Activated CD4-positive, alpha-beta T cell treated with anti-CD3 and anti-CD28 coated beads for 48 hours (primary cell): Measurements from ENCODE around the gene ENHO.
"Not testable (repeated sequence)": the region's sequence is repeated elsewhere in the genome, so short reads cannot be mapped to it uniquely, and the experiment has no call there.

Source experiments
- DNase-seq: peaks from one replicate; pipeline ENCODE4 v3.0.0-alpha.2; 2020

ENHO gene

DNA sequence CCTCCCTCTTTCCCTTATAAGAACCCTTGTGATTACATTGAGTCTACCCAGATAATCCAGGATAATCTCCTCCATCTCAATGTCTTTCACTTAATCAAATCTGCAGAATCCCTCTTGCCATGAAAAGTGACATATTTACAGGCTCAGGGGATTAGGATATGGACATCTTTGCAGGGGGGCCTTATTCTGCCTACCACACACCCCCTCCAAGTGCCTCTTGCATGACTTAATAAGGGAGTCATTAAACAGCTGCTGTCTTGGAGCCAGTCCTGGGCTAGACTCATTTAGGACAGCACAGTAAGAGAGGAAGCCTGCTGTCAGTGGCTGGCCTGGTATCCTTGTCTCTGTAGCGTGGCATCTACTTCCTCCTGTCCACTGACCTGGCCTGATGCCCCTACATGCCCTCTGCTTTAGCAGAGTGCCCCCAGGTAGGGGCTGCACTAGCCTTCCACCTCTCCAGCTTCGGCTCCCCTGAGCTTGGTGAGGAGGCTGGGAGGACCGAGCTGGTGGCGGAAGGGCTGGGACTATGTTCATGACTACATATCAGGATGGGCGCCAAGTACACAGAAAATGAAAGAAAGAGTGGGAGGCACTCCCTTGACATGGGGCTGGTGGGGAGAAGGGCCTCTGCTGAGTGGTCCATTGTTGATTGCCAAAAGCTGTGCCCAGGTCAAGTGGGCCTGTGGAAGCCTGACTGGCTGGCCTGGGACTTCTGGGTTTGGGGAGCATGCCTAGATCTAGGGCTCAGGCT lies 17.2 kb downstream of the ENHO start:
- no peak for DNase-seq

DNA sequence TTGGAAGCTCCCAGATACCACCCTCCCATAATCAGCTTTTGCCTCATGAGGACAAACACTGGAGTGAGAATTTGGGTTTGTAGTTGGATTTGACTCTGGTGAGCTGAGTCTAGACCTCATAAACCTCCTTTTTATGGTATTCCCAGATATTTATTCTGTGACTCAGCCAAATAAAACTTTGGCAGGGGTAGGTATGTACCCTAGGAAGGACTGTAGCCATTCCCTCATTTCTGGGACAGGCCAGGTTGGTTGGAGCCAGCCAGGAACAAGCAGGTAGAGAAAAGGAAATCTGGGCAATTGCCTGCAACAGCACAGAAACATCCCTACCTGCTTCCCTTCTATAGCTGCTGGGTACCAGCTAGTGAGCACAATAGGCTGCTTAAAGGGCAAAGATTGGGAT lies 19.4 kb downstream of the ENHO start:
- DNase-seq, result no peak

DNA sequence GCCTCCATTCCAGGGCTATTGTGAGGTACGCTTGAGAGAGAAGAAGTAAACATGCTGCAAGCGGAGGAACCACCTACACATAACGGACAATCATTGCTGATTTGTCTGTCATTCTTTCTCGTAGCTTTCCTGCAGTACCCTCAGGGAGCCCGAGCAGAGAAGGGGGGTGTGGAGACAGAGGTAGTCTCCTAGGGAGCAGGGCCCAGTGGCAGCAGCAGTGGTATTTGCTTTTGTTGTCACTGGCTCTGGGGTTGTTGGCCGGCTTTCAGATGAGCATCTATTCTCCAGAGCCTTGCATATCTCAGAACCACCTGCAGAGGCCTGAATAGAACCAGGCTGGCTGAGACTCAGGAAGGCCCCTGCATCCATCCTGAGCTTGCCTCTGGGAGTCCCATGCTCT lies 19.9 kb downstream of the ENHO start:
- no peak for DNase-seq

DNA sequence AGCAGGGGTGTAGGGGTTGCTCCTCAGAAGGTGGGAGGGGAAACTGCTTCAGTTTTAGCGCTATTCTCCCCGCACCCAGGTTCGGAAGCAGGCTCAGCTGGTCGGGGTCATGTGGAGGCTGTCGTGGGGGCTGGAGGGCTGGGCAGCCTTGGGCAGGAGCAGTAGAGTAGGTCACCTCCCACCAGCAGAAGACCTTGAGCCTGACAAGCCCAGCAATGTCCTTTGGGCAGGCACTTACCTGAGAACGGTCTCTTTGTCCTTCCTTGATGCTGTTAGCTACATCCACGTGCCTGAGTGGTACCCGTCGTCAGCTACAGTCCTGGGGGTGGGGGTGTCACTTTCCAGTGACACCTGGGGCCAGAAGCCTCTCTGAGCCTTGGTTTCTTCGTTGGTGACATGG lies 20.3 kb downstream of the ENHO start:
- no peak for DNase-seq

DNA sequence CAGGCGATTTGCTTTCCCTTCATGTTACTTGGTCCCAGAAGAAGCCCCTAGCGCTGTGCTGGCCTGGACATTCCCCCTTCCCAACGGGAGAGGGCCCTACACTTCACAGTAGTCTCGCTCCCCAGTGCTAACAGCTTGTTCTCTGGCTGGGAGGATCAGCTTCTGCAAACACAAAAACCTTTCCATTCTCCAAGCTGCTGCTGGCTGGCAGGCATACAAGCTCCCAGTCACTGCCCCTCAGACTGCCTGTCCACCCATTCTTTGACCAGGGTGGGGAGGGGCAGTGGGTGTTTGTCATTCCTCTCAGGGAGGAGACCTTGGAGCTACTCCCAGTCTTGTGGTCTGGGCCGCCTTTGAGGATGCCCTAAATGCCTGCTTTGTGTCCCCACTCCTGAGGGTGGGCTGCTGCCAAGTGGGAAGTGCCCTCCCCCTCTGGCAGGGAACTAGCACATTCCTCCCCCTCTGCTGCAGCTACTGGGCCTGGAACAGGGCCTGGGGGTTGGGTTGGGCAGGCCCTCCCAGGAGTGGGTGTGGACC lies 20.8 kb downstream of the ENHO start:
- DNase-seq, result no peak

DNA sequence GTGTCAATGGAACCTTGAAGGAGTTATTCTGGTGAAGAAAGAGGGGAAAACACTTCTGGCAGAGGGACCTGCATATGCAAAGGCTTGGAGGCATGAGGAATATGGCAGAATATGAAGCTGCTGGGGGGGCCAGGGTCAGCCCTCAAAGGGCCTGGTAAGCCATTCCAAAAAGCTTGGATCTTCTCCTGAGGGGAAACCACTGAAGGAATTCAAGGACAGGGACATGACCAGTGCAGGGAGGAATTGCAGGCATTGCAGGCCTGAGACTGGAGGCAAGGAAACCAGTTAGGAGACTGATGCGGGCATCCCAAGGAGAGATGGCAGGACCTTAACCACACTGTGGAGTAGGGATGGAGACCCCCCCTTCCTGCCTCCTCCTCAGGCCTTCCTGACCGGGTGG lies 21.4 kb downstream of the ENHO start:
- DNase-seq, result no peak

DNA sequence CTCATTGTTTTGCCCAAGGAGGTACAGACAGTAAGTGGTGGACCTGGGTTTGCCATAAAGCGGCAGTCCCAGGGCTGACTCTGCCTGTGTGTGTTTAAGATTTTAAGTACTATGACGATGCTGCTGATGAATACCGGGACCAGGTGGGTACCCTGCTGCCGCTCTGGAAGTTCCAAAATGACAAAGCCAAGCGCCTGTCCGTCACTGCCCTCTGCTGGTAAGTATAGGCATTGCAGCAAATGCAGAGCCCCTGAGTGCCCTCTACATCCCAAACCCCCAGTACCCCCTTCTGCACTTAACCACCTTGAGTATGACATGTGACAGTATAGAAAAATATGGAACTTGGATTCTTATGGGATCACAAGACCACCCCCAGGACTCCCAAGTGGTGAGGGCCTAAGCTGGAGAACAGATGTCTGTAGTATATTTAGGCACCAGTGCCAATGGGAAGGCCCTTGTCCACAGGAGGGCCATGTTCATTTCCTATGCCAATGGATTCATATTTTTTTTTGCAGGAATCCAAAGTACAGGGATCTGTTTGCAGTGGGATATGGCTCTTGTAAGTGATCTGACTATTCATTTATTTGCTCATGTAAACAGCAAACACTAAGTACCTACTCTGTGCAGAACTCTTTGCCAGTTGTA lies 22.0 kb downstream of the ENHO start:
- DNase-seq, result peak; percentile 87

DNA sequence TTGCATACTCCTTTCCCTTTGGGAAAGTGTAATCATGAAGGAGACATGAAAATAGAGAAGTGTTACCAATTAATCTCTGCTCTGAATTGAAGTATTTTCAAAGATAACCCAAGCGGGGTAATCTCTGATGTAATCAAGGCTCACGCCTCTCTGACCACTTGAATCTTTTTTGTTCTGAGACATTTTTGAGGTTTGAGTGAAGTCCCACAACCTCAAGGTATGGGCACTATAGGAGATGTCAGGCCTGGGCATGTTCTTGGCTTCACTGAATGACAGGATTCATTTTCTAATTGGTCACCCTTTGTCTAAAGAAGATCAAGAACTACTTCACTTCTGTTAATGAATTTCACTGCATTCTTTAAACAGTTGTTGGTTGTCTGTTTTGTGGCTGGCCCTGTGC lies 23.7 kb downstream of the ENHO start:
- no peak for DNase-seq

DNA sequence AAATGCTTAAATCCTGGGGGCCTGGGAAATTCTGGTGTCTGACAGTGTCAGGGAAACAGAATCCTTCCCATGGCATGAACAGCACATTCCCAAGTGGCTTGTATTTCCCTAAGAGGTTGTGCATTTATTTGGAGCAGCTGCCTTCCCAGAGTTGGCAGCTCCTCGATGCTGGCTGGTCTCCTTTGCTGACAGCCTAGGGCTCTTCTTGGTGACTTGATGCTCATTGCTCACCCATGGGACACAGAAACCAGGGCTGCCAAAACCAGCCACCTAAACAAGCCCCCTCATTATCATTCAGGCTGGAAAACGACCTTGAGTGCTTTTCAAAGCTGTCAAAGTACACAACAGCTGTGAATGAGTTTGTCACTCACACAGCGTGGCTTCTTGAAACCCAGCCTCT lies 24.2 kb downstream of the ENHO start:
- no peak for DNase-seq

DNA sequence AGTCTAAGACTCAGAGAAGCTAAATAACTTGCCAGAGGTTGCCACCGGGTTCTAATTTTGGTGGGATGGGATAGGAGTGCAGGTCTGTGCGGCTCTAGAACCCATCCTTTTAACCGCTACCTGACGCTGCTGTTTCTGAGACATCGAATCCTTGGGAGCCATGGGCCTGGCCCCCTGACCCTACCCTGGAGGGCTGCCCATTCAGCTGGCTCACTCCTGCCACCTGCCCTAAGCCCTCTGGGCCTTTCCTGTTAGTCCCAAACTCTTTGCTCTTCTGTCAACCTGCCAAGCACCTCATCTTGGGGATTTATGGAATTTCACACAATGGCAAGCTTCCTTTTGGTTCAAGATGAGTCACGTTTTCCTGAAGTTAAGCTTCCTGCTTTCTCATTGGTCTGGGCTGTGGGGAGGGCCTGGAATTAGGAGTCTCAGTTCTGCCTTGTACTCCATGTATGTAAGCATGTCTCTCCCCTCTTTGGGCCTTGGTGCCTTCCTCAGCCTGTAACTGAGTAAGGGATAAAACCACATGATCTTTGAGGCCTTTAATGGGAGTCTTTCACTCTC lies 26.6 kb downstream of the ENHO start:
- no peak for DNase-seq

DNA sequence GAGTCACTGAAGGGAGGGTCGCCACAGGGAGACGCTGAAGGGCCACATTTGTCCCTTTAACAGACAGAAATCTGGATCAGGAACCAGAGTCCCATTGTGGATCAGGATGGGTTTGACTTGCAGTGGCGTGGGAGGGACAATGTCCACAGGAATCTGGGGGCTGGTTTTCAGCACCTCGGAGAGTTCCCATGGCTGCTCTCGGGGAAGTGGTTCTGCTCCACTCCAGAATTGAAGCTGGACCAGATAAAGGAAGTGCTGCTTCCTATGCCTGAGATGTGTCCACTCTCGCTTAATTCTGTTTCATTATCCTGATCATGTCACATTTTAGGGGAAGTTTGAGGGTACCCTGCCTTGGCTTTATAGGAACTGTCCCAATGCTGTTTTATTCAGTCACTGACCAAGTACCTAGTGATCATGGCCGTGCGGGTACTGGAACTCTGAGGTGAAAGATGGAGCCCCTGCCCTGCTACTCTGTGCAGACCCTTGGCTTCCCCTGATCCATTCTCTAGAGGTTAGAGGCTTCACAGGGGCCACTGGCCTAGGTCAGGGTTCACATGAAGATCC lies 28.7 kb downstream of the ENHO start:
- DNase-seq, result peak; percentile 48

DNA sequence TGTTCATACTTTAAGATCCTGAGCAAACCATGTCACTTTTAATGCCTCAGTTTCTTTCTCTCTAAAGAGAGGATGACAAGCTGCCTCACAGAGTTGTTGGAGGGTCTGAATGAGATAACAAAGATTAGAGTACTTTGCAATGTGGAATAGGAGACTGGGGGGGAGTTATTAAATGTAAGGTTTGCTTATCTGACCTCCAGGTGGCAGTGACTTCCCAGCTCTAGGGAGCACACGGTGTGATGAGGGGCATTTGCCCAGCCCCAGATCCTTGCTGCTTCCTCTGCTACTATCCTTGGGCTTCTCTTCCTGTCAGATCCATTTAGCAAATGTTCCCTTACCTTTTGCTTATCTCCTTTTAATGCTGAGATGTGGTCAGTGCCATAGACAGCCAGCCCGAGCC lies 30.7 kb downstream of the ENHO start:
- no peak for DNase-seq

DNA sequence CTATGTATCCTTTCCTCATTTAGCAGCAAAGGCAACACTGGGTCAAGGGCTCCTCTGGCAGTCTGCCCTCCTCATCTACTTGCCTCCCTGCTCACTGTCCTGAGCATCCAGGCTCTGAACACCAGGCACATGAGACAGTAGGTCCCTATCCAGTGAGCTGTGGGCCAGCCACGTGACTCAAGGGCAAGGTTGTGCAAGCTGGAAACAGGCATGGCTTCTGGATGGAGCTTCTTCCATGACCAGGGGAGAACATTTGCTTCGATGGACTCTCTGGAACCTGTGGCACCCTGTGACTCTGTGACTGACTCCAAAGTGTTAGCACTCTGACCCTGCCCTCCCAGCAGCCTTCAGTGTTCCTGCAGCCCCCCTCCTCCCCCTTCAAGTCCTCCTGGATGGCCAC lies 31.2 kb downstream of the ENHO start:
- no peak for DNase-seq

DNA sequence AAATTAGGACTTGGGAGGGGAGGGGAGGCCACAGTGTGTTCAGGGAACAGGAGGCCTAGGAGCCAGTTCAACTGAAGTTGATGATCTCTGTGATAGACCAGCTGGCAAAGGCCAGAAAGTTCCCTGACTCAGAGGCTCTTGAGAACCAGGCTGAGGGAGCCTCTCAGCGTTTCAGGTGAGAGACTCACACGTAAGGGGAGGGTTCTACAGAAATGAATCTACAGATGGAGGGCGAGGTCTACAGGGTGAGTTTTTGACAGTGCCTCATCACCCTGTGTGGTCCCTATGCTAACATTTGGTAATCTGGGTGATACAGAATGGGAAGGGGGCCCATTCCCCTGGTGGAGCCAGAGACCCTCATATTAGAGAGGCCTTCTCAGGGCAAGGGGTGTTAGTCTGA lies 32.0 kb downstream of the ENHO start:
- peak; percentile 29 for DNase-seq

DNA sequence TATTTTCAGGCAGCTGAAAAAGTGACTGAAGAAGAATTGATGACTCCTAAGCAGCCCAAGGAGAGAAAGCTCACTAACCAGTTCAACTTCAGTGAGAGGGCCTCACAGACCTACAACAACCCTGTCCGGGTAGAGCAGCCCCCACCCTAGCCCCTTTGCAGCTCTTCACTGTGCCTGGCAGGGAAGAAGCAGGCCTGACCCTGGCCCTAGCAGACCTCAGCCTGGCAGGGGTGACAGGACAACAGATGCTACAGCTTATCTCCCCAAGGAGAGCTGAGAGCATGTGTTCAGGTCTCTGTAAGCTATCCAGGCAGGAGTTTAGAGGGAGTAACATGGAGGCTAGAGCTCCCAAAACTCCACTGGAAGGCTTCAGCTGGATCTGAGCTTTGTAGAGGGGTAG lies 32.4 kb downstream of the ENHO start:
- no peak for DNase-seq

DNA sequence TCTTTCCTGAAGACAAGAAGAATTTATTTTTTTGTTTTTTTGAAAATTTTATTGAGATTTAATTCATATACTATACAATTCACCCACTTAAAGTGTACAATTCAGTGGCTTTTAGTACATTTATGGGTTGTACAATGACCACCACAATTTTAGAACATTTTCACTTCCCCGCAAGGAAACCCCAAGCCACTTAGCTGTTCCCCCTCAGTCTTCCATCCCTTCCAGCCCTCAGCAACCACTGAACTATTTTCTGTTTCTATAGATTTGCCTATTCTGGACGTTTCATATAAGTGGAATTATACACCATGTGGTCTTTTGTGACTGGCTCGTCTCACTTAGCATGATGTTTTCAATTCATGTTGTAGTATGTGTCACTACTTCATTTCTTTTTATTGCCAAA lies 36.2 kb downstream of the ENHO start:
- no peak for DNase-seq

DNA sequence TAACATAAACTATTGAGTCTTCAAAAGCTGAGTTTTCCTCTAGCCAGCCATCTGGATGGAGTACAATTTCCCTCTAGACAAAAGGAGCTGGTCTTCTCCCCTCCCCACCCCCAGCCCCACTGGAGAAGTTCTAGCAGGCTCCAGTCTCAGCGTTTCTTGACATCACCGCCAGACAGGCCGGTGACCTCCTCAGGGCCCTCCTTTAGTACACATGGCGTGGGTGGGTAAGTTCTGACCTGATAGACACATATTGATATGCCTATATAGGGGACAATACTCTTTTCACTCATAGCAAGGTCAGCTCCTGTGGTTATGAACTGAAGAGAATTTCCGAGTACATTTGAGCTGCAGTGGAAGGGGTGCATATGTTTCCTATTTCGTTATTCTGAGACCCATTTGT lies 37.0 kb downstream of the ENHO start:
- no peak for DNase-seq

DNA sequence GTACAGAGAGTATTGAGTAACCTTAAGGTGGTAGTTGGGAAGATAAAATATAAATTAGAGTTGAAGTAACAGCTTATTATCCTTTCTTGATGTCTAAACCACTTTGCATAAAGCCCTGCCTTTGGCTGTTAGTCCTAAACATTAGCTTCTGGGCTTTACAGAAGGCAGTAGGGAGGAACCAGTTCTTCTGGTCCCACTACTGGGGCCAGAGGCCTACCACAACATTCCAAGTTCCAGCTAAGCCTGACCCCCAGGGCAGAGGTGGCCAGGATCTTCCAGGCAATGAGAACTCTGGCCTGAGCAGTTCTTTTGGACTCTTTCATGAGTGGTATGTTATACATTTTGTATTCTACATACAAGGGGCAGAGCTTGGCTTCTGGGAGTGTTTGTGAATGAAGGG lies 38.1 kb downstream of the ENHO start:
- no peak for DNase-seq

DNA sequence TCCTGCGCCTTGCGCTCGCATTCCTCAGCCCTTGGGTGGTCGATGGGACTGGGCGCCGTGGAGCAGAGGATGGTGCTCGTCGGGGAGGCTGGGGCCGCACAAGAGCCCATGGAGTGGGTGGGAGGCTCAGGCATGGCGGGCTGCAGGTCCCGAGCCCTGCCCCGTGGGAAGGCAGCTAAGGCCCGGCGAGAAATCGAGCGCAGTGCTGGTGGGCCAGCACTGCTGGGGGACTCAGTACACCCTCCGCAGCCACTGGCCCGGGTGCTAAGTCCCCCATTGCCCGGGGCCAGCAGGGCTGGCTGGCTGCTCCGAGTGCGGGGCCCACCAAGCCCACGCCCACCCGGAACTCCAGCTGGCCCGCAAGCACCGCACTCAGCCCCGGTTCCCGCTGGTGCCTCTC lies 40.0 kb downstream of the ENHO start:
- not testable (repeated sequence) for DNase-seq

DNA sequence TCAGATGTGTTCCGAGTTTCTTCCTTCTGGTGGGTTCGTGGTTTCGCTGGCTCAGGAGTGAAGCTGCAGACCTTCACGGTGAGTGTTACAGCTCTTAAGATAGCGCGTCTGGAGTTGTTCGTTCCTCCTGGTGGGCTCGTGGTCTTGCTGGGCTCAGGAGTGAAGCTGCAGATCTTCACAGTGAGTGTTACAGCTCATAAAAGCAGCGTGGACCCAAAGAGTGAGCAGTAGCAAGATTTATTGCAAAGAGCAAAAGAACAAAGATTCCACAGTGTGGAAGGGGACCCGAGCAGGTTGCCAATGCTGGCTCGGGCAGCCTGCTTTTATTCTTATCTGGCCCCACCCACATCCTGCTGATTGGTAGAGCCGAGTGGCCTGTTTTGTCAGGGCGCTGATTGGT lies 41.2 kb downstream of the ENHO start:
- not testable (repeated sequence) for DNase-seq

DNA sequence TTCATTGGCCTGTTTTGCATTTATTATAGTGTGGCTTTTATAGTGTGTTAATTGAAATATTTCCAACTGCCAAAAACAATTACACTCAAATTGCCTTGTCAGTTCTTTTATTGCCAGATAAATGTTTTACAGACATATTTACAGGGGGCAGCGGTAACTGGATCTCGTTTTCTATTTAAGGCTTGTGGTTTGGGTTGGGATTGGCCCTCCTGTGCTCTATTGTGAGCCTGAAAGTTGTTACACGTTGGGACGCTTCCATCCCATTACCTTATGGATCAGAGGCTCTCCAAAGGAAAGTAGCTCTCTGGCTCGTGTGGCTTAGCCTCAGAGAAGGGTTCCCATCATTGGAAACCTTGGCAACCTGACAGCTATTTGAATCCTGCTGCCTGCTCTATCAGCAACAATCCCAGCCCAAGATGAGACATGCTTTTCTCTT lies 43.3 kb downstream of the ENHO start:
- no peak for DNase-seq

DNA sequence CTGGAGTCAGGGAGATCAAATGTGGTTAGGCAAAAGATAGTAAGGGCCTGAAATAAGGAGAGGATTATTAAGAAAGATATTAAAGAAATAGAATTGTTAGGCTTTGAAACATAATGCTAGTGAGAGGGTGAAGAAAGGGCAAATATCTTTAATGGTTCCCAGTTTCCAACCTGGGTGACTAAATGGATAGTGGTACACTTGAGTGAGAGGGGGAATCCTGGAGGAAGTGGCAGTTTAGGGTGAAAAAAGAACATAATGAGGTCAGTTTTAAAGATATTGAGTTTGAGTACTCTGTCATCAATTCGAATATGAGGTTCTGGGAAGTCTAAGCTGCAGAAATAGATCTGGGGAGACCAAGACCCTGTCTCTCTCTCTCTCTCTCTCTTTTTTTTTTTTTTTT lies 45.2 kb downstream of the ENHO start:
- no peak for DNase-seq

DNA sequence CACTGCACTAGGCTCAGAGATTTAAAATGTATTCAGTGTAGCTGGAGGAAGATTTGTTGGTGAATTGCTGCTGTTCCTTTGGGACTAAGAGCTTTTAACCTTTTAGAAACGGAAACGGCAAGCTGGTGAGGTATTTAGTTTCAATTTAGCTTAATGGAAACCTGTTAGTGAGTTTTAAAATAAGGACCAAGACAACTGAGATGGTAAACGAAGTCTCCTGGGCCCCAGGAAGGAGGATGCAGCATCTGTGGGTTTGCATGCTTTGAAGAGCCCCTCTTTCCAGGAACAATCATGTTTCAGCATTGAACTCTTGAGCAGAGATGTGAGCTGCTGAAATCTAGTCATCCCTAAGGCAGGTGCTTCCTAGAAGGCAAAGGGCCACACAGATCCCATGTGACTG lies 47.7 kb downstream of the ENHO start:
- no peak for DNase-seq
